GM06990 (cell line): Measurements from ENCODE around the gene GRK5.
A peak's percentile ranks its signal among the peaks of the same experiment; 100 is the strongest.

ENCODE experiments used
- DNase-seq: peaks from one replicate; pipeline ENCODE4 v3.0.0-alpha.2; 2011; ENCODE audit not compliant: insufficient read length; ENCODE audit errors: extremely low read depth
- H3K27me3 ChIP-seq: replicated peaks from 2 replicates; pipeline ENCODE4 v1.6.0; 2011; ENCODE audit warnings: low read length; ENCODE audit not compliant: control insufficient read depth, insufficient read depth
- H3K36me3 ChIP-seq: 2 replicates; pipeline ENCODE4 v1.5.1; 2011; ENCODE audit warnings: low read length; ENCODE audit not compliant: control insufficient read depth, insufficient read depth
- H3K4me3 ChIP-seq: replicated peaks from 2 replicates; pipeline ENCODE4 v1.5.1; 2011; ENCODE audit warnings: low read depth, mild to moderate bottlenecking, control low read depth, low read length
- TF ChIP-seq, protein P1 (sequence below): IDR thresholded peaks from 2 replicates; pipeline ENCODE4 v1.5.1; 2011; ENCODE audit warnings: low read length, control low read depth, mild to moderate bottlenecking, inconsistent platforms; ENCODE audit not compliant: insufficient read depth, poor library complexity, severe bottlenecking

Gene GRK5

DNA sequence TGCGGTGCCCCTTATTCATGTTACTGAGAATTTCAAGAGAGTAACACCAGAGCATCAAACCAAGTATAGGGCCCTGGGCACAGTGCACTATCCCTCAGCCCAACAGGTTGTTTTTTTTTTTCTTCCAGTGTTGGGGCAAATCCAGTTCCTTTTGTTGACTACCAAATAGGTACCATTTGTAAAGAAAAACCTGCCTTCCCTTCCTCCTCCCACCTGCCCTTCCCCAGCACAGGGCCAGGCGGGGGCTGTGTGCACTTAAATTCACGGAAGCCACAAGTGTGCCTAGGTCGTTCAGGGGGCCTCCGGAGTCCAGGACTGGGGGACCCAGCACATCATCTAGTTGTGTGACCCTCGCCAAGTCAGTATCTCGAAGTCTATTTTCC is 41.3 kb upstream of the GRK5 start:
- DNase-seq: no peak
- peaks cover 10% of the 10 kb centered on the region for H3K36me3 ChIP-seq
- peak overlapping the region; percentile 93 for H3K4me3 ChIP-seq
- no peaks in the 10 kb centered on the region for H3K27me3 ChIP-seq
- TF ChIP-seq, protein P1, sequence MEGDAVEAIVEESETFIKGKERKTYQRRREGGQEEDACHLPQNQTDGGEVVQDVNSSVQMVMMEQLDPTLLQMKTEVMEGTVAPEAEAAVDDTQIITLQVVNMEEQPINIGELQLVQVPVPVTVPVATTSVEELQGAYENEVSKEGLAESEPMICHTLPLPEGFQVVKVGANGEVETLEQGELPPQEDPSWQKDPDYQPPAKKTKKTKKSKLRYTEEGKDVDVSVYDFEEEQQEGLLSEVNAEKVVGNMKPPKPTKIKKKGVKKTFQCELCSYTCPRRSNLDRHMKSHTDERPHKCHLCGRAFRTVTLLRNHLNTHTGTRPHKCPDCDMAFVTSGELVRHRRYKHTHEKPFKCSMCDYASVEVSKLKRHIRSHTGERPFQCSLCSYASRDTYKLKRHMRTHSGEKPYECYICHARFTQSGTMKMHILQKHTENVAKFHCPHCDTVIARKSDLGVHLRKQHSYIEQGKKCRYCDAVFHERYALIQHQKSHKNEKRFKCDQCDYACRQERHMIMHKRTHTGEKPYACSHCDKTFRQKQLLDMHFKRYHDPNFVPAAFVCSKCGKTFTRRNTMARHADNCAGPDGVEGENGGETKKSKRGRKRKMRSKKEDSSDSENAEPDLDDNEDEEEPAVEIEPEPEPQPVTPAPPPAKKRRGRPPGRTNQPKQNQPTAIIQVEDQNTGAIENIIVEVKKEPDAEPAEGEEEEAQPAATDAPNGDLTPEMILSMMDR: no peak

DNA sequence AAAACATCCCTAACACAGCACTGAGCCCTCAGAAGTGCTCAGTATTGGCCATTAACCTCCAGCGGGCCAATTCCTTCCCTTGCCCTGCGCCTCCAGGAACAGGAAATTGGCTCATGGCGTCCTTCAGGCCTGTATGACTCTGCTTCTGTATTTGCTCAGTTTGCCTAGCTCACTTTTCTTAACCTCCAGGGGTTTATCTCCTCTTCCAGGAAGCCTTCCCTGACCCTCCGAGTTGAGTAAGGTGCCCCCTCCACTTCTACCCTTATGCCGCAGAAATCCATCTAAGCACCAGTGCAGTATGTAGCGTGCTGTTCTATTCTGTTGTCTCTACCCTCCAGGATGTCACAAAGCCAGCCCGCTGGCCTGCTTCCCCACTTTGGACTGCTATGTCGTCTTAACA is 40.8 kb upstream of the GRK5 start:
- Histone ChIP-seq H3K27me3 (no peaks in the 10 kb centered on the region), H3K36me3 (peaks cover 13% of the 10 kb centered on the region), H3K4me3 (no peak overlapping the region)
- TF ChIP-seq, protein P1: no peak
- DNase-seq: no peak

DNA sequence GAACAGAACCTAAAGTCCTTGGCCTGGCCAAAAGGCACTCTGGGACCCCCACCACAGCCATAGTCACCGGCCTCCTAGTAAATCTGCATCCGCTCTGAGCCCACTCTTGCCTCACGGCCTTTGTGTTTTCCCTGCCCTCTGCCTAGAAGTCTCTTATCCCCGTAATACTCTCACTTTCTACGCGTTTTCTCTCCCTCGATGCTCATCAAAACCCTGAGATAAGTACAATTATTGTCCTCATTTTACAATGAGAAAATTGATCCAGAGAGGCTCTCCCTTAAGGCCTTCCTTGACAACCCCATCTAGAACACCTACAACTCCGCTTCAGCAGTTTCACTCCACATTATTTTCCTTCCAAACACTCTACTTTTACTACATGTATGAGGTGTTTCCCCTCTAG is 40.3 kb upstream of the GRK5 start:
- DNase-seq: no peak
- TF ChIP-seq, protein P1: no peak
- no peak overlapping the region for H3K4me3 ChIP-seq
- peaks cover 16% of the 10 kb centered on the region for H3K36me3 ChIP-seq
- no peaks in the 10 kb centered on the region for H3K27me3 ChIP-seq

DNA sequence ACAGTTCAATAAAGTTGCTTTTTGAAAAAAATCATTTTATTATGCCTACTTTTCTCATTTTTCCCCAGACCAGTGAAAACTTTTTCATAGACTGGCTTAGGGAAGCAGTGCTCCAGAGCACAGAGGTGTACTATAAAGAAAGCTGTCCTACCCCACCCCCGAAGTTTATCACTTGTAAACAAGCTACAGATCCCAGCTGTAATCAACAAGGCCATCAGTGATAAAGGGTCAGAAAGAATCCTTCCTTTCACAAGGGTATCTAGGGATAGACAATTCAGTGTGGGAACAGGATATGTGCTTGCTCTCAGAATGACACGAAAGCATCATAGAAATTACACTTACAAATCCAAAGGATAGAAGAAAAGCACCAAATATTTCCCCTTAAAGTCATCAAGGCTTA is 33.3 kb upstream of the GRK5 start:
- Histone ChIP-seq H3K4me3 (no peak overlapping the region), H3K36me3 (peaks cover 22% of the 10 kb centered on the region), H3K27me3 (no peaks in the 10 kb centered on the region)
- TF ChIP-seq, protein P1: no peak
- DNase-seq: no peak

DNA sequence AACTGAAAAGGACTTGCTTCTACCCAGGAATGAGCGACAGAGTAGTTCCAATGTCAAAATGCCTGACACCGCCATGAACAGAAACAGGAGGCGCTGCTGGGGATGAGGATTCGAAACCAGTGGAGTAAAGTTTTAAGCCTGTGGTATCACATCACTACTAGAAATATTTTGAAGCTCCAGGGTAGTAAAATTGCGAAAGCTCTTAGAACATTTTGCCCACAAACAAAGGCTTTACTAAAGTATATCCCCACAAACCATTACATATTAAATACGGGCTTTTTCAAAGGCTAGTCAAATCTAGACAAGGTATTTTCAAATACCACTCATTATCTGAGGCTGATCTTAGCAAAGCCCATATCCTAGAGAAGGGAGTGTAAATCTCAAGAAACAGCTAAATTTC is 31.2 kb upstream of the GRK5 start:
- DNase-seq: no peak
- Histone ChIP-seq H3K27me3 (no peaks in the 10 kb centered on the region), H3K36me3 (peaks cover 15% of the 10 kb centered on the region), H3K4me3 (no peak overlapping the region)
- TF ChIP-seq, protein P1: no peak

DNA sequence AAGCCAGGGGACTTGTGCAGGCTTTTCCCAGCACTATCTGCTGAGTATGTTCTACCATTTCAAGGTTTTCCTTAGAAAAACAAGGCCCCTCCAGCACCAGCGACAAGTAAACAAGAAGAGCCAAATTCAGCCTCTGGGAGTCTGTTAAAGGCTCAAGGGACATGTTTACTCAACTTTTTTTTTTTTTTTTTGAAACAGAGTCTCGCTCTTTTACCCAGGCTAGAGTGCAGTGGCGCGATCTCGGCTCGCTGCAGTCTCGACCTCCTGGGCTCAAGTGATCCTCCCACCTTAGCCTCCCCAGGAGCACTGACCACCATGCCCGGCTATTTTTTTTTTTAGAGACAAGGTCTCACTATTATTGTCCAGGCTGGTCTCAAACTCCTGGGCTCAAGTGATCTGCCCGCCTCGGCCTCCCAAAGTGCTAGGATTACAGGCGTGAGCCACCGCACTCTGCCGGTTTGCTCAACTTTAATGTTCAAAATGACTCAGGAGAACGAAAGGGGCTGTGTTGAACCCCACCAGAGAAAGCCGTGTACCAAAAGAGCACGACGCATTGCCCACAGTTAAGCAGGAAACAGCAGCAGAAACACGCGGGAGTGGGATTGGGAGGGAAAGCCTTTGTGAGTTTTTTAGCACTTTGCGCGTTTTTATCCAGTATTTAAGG is 29.5 kb upstream of the GRK5 start:
- TF ChIP-seq, protein P1: no peak
- DNase-seq: no peak

More for the DNA sequence above, 29.5 kb upstream of the GRK5 start:
- Histone ChIP-seq H3K27me3 (no peaks in the 10 kb centered on the region), H3K36me3 (peaks cover 5% of the 10 kb centered on the region), H3K4me3 (peak overlapping the region; percentile 93)
